Measurements from ENCODE around the gene CCSER1.

DNA sequence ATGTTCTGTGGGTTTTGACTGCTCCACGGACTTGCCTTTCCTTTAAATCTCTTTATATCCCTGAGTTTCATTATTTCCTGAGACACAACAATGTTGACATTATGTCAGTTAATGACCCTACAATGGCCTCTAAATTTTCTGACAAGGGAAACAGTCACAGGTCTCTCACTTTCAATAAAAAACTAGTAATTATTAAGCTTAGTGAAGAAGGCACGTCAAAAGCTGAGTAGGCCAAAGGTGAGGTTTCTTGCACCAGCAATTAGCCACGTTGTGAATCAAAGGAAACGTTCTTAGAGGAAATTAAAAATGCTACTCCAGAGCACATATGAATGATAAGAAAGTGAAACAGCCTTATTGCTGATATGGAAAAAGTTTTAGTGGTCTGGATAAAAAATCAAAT is 1246.4 kb downstream of the CCSER1 start:
- TF ChIP-seq, protein P1, sequence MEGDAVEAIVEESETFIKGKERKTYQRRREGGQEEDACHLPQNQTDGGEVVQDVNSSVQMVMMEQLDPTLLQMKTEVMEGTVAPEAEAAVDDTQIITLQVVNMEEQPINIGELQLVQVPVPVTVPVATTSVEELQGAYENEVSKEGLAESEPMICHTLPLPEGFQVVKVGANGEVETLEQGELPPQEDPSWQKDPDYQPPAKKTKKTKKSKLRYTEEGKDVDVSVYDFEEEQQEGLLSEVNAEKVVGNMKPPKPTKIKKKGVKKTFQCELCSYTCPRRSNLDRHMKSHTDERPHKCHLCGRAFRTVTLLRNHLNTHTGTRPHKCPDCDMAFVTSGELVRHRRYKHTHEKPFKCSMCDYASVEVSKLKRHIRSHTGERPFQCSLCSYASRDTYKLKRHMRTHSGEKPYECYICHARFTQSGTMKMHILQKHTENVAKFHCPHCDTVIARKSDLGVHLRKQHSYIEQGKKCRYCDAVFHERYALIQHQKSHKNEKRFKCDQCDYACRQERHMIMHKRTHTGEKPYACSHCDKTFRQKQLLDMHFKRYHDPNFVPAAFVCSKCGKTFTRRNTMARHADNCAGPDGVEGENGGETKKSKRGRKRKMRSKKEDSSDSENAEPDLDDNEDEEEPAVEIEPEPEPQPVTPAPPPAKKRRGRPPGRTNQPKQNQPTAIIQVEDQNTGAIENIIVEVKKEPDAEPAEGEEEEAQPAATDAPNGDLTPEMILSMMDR (IDR thresholded peaks at IDR 0.05), result no peak
- no peak for TF ChIP-seq POLR2A (IDR thresholded peaks at IDR 0.05)
